Limb (tissue), 2 donors: ENCODE data around the gene AARSD1.
A peak's percentile ranks its signal among the peaks of the same experiment; 100 is the strongest.
"Not testable (repeated sequence)": the region's sequence is repeated elsewhere in the genome, so short reads cannot be mapped to it uniquely, and the experiment has no call there.

Experiments
- DNase-seq, 2 donors: peaks; one replicate each; pipeline ENCODE4 v3.0.0-alpha.2; 2016; ENCODE audit errors: extremely low spot score in 2 of 2

Gene AARSD1, protein sequence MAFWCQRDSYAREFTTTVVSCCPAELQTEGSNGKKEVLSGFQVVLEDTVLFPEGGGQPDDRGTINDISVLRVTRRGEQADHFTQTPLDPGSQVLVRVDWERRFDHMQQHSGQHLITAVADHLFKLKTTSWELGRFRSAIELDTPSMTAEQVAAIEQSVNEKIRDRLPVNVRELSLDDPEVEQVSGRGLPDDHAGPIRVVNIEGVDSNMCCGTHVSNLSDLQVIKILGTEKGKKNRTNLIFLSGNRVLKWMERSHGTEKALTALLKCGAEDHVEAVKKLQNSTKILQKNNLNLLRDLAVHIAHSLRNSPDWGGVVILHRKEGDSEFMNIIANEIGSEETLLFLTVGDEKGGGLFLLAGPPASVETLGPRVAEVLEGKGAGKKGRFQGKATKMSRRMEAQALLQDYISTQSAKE

GRCh38 chr17:42964161-42964932 lies at the start of gene AARSD1:
Gene AARSD1, minus strand, starts transcription at chr17:42964454. Its CDS starts 14 bp downstream, at chr17:42964440.
- DNase-seq = peak; percentile 93 to 94

- no peak for DNase-seq
These were observed 49.0 kb upstream of the AARSD1 start for GRCh38 chr17:43013296-43013695.

DNA sequence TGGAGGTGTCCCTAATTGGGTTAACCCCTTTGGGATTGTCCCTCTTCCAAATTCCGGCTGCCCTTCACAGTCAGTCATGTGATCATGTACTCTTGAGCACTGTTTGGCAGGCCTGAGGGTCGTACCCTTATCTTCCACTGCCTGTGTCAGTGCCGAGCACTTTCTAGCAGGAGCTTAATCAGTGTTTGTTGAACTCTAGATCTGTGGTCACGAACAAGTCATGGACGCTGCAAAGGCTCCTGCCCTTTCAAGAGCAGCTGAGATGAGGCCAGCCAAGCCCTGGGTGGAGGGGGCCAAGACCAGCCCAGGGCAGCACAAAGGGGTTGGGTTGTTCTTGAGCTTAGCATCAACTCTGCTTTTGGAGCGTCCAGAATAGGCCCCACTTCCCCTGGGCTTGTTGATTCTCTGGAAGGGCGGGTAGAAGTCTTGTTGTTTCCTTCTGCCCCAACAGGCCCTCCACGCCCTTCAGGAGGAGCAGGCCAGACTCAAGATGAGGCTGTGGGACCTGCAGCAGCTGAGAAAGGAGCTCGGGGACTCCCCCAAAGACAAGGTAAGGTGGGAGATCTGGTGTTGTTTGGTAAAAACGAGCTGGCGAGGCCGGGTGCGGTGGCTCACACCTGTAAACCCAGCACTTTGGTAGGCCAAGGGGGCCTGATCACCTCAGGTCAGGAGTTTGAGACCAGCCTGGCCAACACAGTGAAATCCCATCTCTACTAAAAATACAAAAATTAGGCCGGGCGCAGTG lies 47.6 kb upstream of the AARSD1 start:
- no peak for DNase-seq

GRCh38 chr17:43010667-43011308 lies 46.5 kb upstream of the AARSD1 start:
- no peak for DNase-seq

DNA sequence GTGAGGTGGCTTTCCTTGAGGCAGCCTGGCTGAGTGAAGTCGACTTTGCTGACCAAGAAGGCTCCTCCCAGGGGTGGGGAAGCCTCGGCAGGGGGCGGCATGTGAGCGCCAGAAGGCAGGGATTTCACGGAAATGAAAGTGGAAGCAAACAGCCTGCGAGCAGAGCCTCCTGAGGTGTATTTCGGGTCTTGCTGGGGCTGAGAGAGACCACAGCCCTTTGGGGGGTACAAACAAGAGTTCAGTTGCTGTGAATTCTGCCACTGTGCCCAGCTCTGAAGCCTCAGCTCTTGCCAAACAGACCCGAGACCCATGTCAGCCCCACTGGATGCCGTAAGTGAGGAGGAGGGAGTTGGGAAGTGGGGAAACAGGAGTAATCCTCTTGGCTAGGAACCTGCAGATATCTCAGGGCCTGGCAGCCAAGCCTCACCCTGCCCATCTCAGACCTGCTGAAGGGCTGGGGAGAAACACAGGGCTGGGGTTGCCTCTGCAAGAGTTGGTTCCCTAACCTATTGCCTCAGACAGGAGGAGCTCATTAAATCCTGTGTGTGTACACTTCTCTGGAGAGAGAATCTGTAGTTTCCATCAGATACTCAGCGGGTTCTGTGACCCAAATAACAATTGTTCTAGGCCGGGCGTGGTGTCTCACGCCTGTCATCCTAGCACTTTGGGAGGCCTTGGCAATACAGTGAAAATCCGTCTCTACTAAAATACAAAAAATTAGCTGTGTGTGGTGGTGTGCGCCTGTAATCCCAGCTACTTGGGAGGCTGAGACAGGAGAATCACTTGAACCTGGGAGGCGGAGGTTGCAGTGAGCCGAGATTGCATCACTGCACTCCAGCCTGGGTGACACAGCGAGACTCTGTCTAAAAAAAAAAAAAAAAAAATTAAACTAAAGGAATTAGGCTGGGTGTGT lies 42.6 kb upstream of the AARSD1 start, which contains the start of gene IFI35:
Gene IFI35, plus strand, starts transcription at position 146 of the 913 bp plus-strand sequence. Its CDS starts 164 bp downstream, at position 310.
- peak; percentile 61 to 74 for DNase-seq

DNA sequence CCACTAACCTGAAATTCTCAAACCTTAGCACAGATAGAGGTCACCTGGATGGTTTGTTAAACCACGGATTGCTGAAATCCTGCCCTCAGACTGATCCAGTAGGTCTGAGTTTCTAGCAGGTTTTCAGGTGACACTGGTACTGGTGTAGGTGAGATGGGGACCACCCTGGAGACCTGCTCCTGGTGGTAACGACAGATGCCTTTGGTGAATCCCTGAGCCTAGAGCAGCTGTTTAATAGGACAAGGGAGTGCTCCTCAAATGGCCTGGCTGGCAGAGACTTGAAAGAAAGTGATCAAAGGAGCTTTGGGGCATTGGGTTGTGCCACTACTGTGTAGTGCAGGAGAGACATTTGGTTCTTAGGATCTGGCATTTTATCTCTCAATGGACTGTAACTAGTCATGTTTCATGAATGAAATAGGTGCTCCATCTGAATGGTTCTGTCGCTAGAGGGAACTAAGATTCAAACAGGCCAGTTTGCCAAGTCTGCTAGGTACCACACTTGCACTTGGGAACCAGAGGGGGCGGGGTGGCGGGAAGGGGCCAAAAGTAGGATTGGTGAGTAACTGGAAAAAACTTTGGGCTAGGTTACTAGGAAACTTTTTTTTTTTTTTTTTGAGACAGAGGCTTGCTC lies 39.4 kb upstream of the AARSD1 start:
- no peak for DNase-seq

- not testable (repeated sequence) for DNase-seq
These were observed 36.6 kb upstream of the AARSD1 start for GRCh38 chr17:43000894-43001293.

GRCh38 chr17:42999003-42999525 lies 34.8 kb upstream of the AARSD1 start:
- no peak for DNase-seq

GRCh38 chr17:42997984-42998938 lies 34.0 kb upstream of the AARSD1 start, which contains the start of gene RPL27:
Gene RPL27, plus strand, starts transcription at chr17:42998419. Its CDS starts 332 bp downstream, at chr17:42998751.
- peak; percentile 99 to 100 for DNase-seq

- peak in 1 of 2 donors; percentile 12 for DNase-seq
These were observed 33.2 kb upstream of the AARSD1 start for GRCh38 chr17:42997390-42997983.

DNA sequence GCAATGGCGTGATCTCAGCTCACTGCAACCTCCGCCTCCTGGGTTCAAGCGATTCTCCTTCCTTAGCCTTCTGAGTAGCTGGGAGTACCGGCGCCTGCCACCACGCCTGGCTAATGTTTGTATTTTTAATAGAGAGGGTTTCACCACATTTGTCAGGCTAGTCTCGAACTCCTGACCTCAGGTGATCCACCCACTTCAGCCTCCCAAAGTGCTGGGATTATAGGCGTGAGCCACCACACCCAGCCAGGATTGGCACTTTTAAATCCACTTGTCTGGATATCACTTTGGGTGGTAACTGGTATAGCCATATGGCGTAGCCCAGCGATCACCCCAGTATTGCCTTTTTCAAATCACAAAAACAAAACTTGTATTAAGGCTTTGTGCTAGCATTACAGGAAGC lies 29.7 kb upstream of the AARSD1 start:
- DNase-seq = not testable (repeated sequence)

- DNase-seq = no peak
These were observed 28.6 kb upstream of the AARSD1 start for GRCh38 chr17:42992872-42993271.

- DNase-seq = no peak
These were observed 27.2 kb upstream of the AARSD1 start for GRCh38 chr17:42991471-42991870.

DNA sequence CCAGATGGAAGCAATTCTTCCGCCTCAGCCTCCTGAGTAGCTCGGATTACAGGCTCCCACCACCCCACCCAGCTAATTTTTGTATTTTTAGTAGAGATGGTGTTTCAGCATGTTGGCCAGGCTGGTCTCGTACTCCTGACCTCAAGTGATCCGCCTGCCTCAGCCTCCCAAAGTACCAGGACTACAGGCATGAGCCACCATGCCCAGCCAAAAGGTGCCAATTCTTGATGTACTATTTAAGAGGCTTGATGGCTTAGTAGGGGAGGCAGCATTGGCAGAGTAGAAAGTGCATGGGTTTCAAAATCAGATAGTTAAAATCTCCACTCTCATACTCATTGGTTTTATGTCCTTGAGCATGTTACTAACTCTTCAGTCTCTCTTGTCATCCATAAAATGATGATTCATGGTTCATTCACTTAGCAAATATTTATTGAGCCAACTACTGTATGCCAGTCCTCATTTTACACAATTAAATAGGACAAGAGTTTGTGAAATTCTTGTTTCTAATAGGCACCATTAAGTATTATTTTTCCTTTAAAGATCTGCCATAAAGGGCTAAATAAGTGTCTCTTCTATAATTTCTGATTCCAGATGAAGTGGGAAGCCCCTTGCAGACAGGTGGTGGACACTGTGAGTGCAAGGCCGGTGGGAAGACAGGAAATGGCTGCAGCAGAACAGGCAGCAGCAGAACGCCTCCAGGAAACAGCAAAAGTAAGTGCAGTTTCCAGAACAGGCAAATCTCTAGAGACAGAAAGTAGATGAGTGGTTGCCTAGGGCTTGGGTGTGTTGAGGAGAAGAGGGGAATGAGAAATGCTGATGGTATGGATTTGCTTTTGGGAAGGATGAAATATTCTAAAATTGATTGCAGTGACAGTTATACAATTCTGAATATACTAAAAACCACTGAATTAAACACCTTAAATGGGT lies 25.7 kb upstream of the AARSD1 start:
- DNase-seq = no peak

DNA sequence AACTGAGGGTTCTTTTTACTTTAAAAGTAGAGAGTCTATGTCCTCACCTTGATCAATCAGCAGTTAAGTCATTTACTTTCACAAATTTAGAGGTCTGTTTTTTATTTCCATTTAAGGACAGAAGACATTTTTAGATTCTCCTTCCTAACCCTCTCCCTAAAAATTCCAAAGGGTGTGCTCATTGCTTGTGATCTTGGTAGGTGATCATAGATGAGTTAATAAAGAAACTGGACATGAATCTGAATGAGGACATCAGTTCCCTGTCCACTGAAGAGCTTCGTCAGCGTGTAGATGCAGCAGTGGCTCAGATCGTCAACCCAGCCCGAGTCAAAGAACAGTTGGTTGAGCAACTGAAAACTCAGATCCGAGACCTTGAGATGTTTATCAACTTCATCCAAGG lies 24.9 kb upstream of the AARSD1 start:
- no peak for DNase-seq

- DNase-seq = no peak
These were observed 21.0 kb upstream of the AARSD1 start for GRCh38 chr17:42985225-42985624.

- no peak for DNase-seq
These were observed 18.0 kb upstream of the AARSD1 start for GRCh38 chr17:42982266-42982665.
